H1 (cell line): ENCODE data around the gene RTTN. TPM values are rescaled to one million over a fixed set of nuclear protein-coding genes. Genes with fewer than 3 reads are reported as not detected.

Source experiments
- CTCF ChIA-PET: fragments of 300-600 bp; sonication (Branson Sonifier 250); formaldehyde crosslinking; loops from one replicate; lab custom pipeline; 2021; ENCODE audit not compliant: partially characterized antibody; lab: Charles Lee
- POLR2A ChIA-PET: fragments of 300-600 bp; sonication (Branson Sonifier 250); formaldehyde crosslinking; loops from one replicate; lab custom pipeline; 2021; ENCODE audit warnings: inconsistent platforms; ENCODE audit not compliant: partially characterized antibody; lab: Charles Lee
- DNase-seq, 2 experiments: peaks; one replicate each; pipeline versions ENCODE4 v3.0.0 to v3.0.0-alpha.2; 2010 to 2022; ENCODE audit warnings: low spot score in 2 of 2, low read depth in 1 of 2, mixed read lengths in 1 of 2
- FAIRE-seq: peaks from 2 replicates; lab custom pipeline; 2011; peaks lifted over from hg19 to GRCh38; lab: Jason Lieb, UNC
- H2AFZ ChIP-seq: 2 replicates; pipeline ENCODE4 v1.8.1; 2012; ENCODE audit warnings: low read length, inconsistent platforms
- H2AK5ac ChIP-seq: 2 replicates; pipeline ENCODE4 v1.6.1; 2013; ENCODE audit warnings: low read depth, low read length
- H2BK120ac ChIP-seq: replicated peaks from 2 replicates; pipeline ENCODE3; 2013; ENCODE audit warnings: low read depth, low read length, inconsistent platforms
- H2BK12ac ChIP-seq: 2 replicates; pipeline ENCODE4 v1.6.1; 2013; ENCODE audit warnings: low read depth, low read length
- H2BK15ac ChIP-seq: 2 replicates; pipeline ENCODE4 v1.6.1; 2013; ENCODE audit warnings: low read length
- H2BK20ac ChIP-seq: 2 replicates; pipeline ENCODE4 v1.6.1; 2013; ENCODE audit warnings: low read length
- H2BK5ac ChIP-seq: 2 replicates; pipeline ENCODE4 v1.6.1; 2013; ENCODE audit warnings: low read depth, low read length
- H3K14ac ChIP-seq: 2 replicates; pipeline ENCODE4 v1.6.1; 2013; ENCODE audit warnings: inconsistent platforms; ENCODE audit not compliant: insufficient read length
- H3K18ac ChIP-seq: 2 replicates; pipeline ENCODE4 v1.6.1; 2013; ENCODE audit warnings: low read length; ENCODE audit errors: extremely low read depth
- H3K23ac ChIP-seq: 2 replicates; pipeline ENCODE4 v1.6.1; 2013; ENCODE audit warnings: inconsistent platforms; ENCODE audit not compliant: insufficient read length
- H3K23me2 ChIP-seq: 2 replicates; pipeline ENCODE4 v1.6.1; 2013; ENCODE audit warnings: low read depth, low read length
- H3K27ac ChIP-seq: 2 replicates; pipeline ENCODE4 v1.6.1; 2011; ENCODE audit warnings: low read depth, low read length, inconsistent platforms
- H3K27me3 ChIP-seq, 4 experiments: replicated peaks in 1 of 4; 1 replicate in 1 of 4; 2 replicates in 3 of 4; pipeline versions ENCODE4 v1.6.1 to v1.8.1; 2011 to 2013; ENCODE audit warnings: low read length in 3 of 4, mild to moderate bottlenecking in 3 of 4, inconsistent platforms in 2 of 4, mixed read lengths in 2 of 4, moderate library complexity in 1 of 4; ENCODE audit not compliant: control insufficient read depth in 3 of 4, insufficient read depth in 3 of 4; ENCODE audit errors: extremely low read depth in 1 of 4
- H3K36me3 ChIP-seq, 4 experiments: 2 replicates each; pipeline versions ENCODE4 v1.6.1 to v1.8.1; 2011 to 2013; ENCODE audit warnings: mild to moderate bottlenecking in 4 of 4, low read length in 3 of 4, moderate library complexity in 2 of 4, control low read depth in 1 of 4, inconsistent platforms in 1 of 4; ENCODE audit not compliant: insufficient read depth in 4 of 4, control insufficient read depth in 2 of 4
- H3K4ac ChIP-seq: replicated peaks from 2 replicates; pipeline ENCODE3; 2013; ENCODE audit warnings: low read length, low read depth, mixed read lengths, inconsistent platforms; ENCODE audit not compliant: insufficient read length
- H3K4me1 ChIP-seq, 4 experiments: replicated peaks in 1 of 4; 1 replicate in 1 of 4; 2 replicates in 3 of 4; pipeline versions ENCODE4 v1.6.1 to v1.8.1; 2011 to 2013; ENCODE audit warnings: low read length in 3 of 4, inconsistent platforms in 2 of 4, mixed read lengths in 1 of 4; ENCODE audit not compliant: insufficient read depth in 4 of 4, control insufficient read depth in 3 of 4
- H3K4me2 ChIP-seq, 2 experiments: 2 replicates each; pipeline versions ENCODE4 v1.6.1 to v1.8.1; 2011 to 2013; ENCODE audit warnings: low read depth in 2 of 2, low read length in 2 of 2, control low read depth in 1 of 2, inconsistent platforms in 1 of 2, mild to moderate bottlenecking in 1 of 2; ENCODE audit not compliant: insufficient read depth in 1 of 2
- H3K4me3 ChIP-seq, 4 experiments: fragments of 200-600, 300-600 bp in 1 of 4; sonication (generic), shearing (Covaris generic), sonication (Bioruptor Twin) in 1 of 4; 2 replicates each; pipeline versions ENCODE4 v1.5.1 to v1.8.1; 2011 to 2016; ENCODE audit warnings: low read length in 4 of 4, low read depth in 3 of 4, control low read depth in 2 of 4, inconsistent platforms in 2 of 4, mild to moderate bottlenecking in 2 of 4, mixed read lengths in 1 of 4, moderate library complexity in 1 of 4; ENCODE audit not compliant: insufficient read depth in 2 of 4; ENCODE audit errors: extremely low read depth in 1 of 4
- H3K56ac ChIP-seq: replicated peaks from 2 replicates; pipeline ENCODE3; 2013; ENCODE audit warnings: low read depth, mild to moderate bottlenecking, mixed read lengths, low read length, inconsistent platforms; ENCODE audit not compliant: insufficient read length
- H3K79me1 ChIP-seq: 2 replicates; pipeline ENCODE4 v1.6.1; 2013; ENCODE audit warnings: low read depth, low read length, control low read depth
- H3K79me2 ChIP-seq, 2 experiments: 2 replicates each; pipeline versions ENCODE4 v1.6.1 to v1.8.1; 2012 to 2013; ENCODE audit warnings: low read length in 2 of 2, mild to moderate bottlenecking in 2 of 2, inconsistent platforms in 1 of 2; ENCODE audit not compliant: insufficient read depth in 2 of 2, control insufficient read depth in 1 of 2
- H3K9ac ChIP-seq, 4 experiments: replicated peaks in 1 of 4; 1 replicate in 1 of 4; 2 replicates in 3 of 4; pipeline versions ENCODE4 v1.6.1 to v1.8.1; 2011 to 2013; ENCODE audit warnings: low read depth in 3 of 4, low read length in 3 of 4, control low read depth in 2 of 4, mild to moderate bottlenecking in 2 of 4, moderate library complexity in 2 of 4, inconsistent platforms in 1 of 4; ENCODE audit errors: extremely low read depth in 1 of 4
- H3K9me3 ChIP-seq, 2 experiments: 2 replicates each; pipeline versions ENCODE4 v1.6.1 to v1.8.1; 2012 to 2013; ENCODE audit warnings: mild to moderate bottlenecking in 2 of 2, moderate library complexity in 2 of 2, control low read depth in 1 of 2, inconsistent platforms in 1 of 2, low read depth in 1 of 2, low read length in 1 of 2, mixed read lengths in 1 of 2; ENCODE audit not compliant: insufficient read depth in 2 of 2
- H4K20me1 ChIP-seq, 2 experiments: replicated peaks in 1 of 2; 2 replicates each; pipeline versions ENCODE3 to v1.8.1; 2011 to 2013; ENCODE audit warnings: inconsistent platforms in 2 of 2, low read length in 2 of 2, mild to moderate bottlenecking in 1 of 2; ENCODE audit not compliant: insufficient read depth in 2 of 2, control insufficient read depth in 1 of 2
- H4K5ac ChIP-seq: 2 replicates; pipeline ENCODE4 v1.6.1; 2013; ENCODE audit warnings: low read length, low read depth, mixed read lengths, inconsistent platforms; ENCODE audit not compliant: insufficient read length
- H4K8ac ChIP-seq: 2 replicates; pipeline ENCODE4 v1.8.0; 2013; ENCODE audit warnings: mild to moderate bottlenecking, moderate library complexity, low read length, inconsistent platforms; ENCODE audit not compliant: insufficient read depth; ENCODE audit errors: extremely low read depth
- H4K91ac ChIP-seq: replicated peaks from 2 replicates; pipeline ENCODE3; 2013; ENCODE audit warnings: low read length, mixed read lengths, inconsistent platforms; ENCODE audit not compliant: insufficient read length
- BRCA1 ChIP-seq: IDR thresholded peaks from 2 replicates; pipeline ENCODE4 v1.6.1; 2012; ENCODE audit warnings: low read depth, low read length, improper control_type of control experiment
- MAX ChIP-seq: IDR thresholded peaks from 2 replicates; pipeline ENCODE4 v1.6.1; 2012; ENCODE audit warnings: inconsistent platforms
- SUZ12 ChIP-seq: fragments of 200-600 bp; sonication (generic); IDR thresholded peaks from 2 replicates; pipeline ENCODE4 v1.6.1; 2012; ENCODE audit warnings: mild to moderate bottlenecking, inconsistent platforms, low read length, moderate library complexity, mixed read lengths
- WGBS, 2 experiments: shearing (Covaris generic) in 1 of 2; methylation state at CpG; one replicate each; pipeline versions ENCODE4 v1.1.6 to v1.1.7; 2013 to 2015; ENCODE audit warnings: low lambda C conversion rate in 2 of 2, mixed read lengths in 2 of 2, inconsistent platforms in 1 of 2, low coverage in 1 of 2, missing lambda C conversion rate in 1 of 2; ENCODE audit not compliant: insufficient replicate concordance in 2 of 2, insufficient coverage in 1 of 2, insufficient read length in 1 of 2; ENCODE audit errors: extremely low coverage in 1 of 2, missing lambda C conversion rate in 1 of 2; 5-methylcytosine and 5-hydroxymethylcytosine counted together
- polyA plus RNA-seq, 7 experiments: library from polyadenylated mRNA; depleted of rRNA in 3 of 7; stranded (reverse) in 5 of 7; unstranded in 2 of 7; fragments of >200 nt in 5 of 7; fragments of 200-250 nt in 2 of 7; gene quantifications; 1 replicate in 5 of 7; 2 replicates in 1 of 7; 4 replicates in 1 of 7; pipeline versions ENCODE4 v1.2.1 to v1.2.3, GENCODE V29; 2011 to 2013; ENCODE audit warnings: missing spikeins in 2 of 7, mixed read lengths in 2 of 7
- total RNA-seq: library from RNA; stranded (reverse); fragmentation: NEBNext Ultra II Directional; extraction: Animal tissue kit (Norgen Biotek cat#: 25700); gene quantifications from 2 replicates; pipeline ENCODE4 v1.2.1, GENCODE V29; 2021

Gene RTTN
- total and polyA plus RNA-seq, 2 of the 8 experiments (the other 6 are each of a cell fraction or from before 2014, with no cell fraction given): 9.1 to 21.4 TPM

- Histone ChIP-seq H3K4me3 (no peak overlapping the region), H2AFZ (no peak overlapping the region), H2BK5ac (no peak overlapping the region), H3K23ac (no peak overlapping the region), H3K79me2 (no peaks in the 10 kb centered on the region), H4K8ac (no peak overlapping the region), H3K27me3 (no peaks in the 10 kb centered on the region), H2BK20ac (no peak overlapping the region)
- POLR2A ChIA-PET: no interaction called here
- 90% methylated on average over 4 of the region's 4 CpGs; no CpG with 5 or more reads in 1 of the 2 experiments for WGBS, 2 experiments
- TF ChIP-seq MAX (no peak), SUZ12 (no peak), BRCA1 (no peak)
- TF ChIP-seq, all 59 proteins: peak for 0
- Histone ChIP-seq H2BK15ac (no peak overlapping the region), H3K9me3 (peaks cover 5 to 8% of the 10 kb centered on the region in 2 experiments; a peak in 1 of 4 replicates), H4K5ac (no peak overlapping the region), H2BK120ac (no peak overlapping the region), H3K23me2 (no peaks in the 10 kb centered on the region), H3K4me2 (no peak overlapping the region), H3K9ac (no peak overlapping the region), H3K56ac (no peak overlapping the region), H2AK5ac (no peak overlapping the region), H3K79me1 (no peaks in the 10 kb centered on the region), H4K91ac (no peak overlapping the region), H4K20me1 (no peaks in the 10 kb centered on the region), H3K27ac (no peak overlapping the region), H3K36me3 (no peaks in the 10 kb centered on the region), H3K18ac (no peak overlapping the region), H3K14ac (no peak overlapping the region), H2BK12ac (no peak overlapping the region), H3K4ac (no peak overlapping the region), H3K4me1 (peaks cover 0 to 8% (median 3%) of the 10 kb centered on the region in 4 experiments; a peak in 3 of 7 replicates)
- CTCF ChIA-PET: interaction anchor here (1.9 kb wide), 1 partner anchor 37 kb away, joined by 4 read pairs; no protein-coding TSS in a partner anchor
- DNase-seq (no peak), FAIRE-seq (no peak)
Measured at GRCh38 chr18:69980509-69980908, 225.0 kb downstream of the RTTN start.
